Esophagus muscularis mucosa (tissue), 3 donors: ENCODE measurements around the gene PRMT3.

Experiments used
- POLR2A ChIP-seq: fragments of 450-650 bp; IDR thresholded peaks from one replicate; pipeline ENCODE4 v1.6.1; 2017; ENCODE audit warnings: antibody characterized with exemption, moderate library complexity, mild to moderate bottlenecking, low read depth
- POLR2AphosphoS5 ChIP-seq, 2 donors: sonication (generic); formaldehyde crosslinking; IDR thresholded peaks; one replicate each; pipeline ENCODE4 v1.6.1; 2017; ENCODE audit warnings: antibody characterized with exemption in 2 of 2
- TF ChIP-seq, protein P1 (sequence below), 3 experiments: fragments of 200-600 bp in 2 of 3; fragments of 450-650 bp in 1 of 3; sonication (generic) in 2 of 3; IDR thresholded peaks; one replicate each; pipeline ENCODE4 v1.5.1; 2017 to 2019; ENCODE audit warnings: antibody characterized with exemption in 3 of 3, mild to moderate bottlenecking in 2 of 3, moderate library complexity in 1 of 3

DNA sequence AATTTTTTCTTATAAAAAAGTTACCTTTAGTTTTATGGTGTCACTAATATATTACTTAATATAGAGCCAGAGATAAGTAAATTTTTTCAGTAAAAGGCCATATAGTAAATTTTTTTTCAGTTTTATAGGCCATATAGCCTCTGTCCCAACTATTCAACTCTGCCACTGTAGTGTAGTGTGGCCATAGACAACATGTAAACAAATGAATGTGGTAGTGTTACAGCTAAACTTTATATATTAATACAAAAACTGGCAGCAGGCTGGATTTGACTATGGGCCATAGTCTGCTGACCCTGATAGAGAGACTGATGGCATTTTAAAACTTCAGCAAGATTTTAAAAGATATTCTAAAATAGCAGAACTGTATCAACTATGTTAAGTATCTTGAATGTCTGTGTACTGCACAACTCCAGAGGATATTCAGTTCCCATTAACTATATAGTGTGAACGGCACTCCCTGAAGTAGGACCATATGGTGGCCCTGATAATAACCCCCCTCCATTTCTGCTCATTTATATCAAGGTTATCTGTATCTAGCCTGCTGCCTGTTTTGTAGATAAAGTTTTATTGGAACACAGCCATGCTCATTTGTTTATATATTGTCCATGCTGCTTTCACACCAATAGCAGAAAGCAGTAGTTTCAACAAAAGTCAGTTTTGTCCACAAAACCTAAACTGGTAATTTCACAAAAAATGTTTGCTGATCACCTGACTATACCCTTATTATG is 71.6 kb downstream of the PRMT3 start:
- TF ChIP-seq, protein P1, sequence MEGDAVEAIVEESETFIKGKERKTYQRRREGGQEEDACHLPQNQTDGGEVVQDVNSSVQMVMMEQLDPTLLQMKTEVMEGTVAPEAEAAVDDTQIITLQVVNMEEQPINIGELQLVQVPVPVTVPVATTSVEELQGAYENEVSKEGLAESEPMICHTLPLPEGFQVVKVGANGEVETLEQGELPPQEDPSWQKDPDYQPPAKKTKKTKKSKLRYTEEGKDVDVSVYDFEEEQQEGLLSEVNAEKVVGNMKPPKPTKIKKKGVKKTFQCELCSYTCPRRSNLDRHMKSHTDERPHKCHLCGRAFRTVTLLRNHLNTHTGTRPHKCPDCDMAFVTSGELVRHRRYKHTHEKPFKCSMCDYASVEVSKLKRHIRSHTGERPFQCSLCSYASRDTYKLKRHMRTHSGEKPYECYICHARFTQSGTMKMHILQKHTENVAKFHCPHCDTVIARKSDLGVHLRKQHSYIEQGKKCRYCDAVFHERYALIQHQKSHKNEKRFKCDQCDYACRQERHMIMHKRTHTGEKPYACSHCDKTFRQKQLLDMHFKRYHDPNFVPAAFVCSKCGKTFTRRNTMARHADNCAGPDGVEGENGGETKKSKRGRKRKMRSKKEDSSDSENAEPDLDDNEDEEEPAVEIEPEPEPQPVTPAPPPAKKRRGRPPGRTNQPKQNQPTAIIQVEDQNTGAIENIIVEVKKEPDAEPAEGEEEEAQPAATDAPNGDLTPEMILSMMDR (IDR thresholded peaks at IDR 0.05), result no peak
- TF ChIP-seq POLR2AphosphoS5 (IDR thresholded peaks at IDR 0.05), result no peak
- no peak for TF ChIP-seq POLR2A
